HepG2 (cell line): Measurements from ENCODE around the gene CFL1. TPM values are rescaled to one million over a fixed set of nuclear protein-coding genes. Genes with fewer than 3 reads are reported as not detected.

ENCODE experiments used
- DMAP1 ChIP-seq: IDR thresholded peaks from 2 replicates; pipeline ENCODE4 v1.6.1; 2016
- E2F2 ChIP-seq: sonication (generic); formaldehyde crosslinking; IDR thresholded peaks from 2 replicates; pipeline ENCODE4 v1.4.0; 2020; ENCODE audit warnings: missing genetic modification reagents, borderline replicate concordance
- KMT2B ChIP-seq: IDR thresholded peaks from 2 replicates; pipeline ENCODE4 v1.6.1; 2016; ENCODE audit warnings: missing genetic modification reagents, missing compliant biosample characterization
- NFKBIZ ChIP-seq: IDR thresholded peaks from 2 replicates; pipeline ENCODE4 v1.6.1; 2018; ENCODE audit warnings: missing genetic modification reagents, missing compliant biosample characterization
- ONECUT2 ChIP-seq: sonication (generic); formaldehyde crosslinking; IDR thresholded peaks from 2 replicates; pipeline ENCODE4 v1.4.0; 2020; ENCODE audit warnings: missing genetic modification reagents
- PAWR ChIP-seq: sonication (generic); formaldehyde crosslinking; IDR thresholded peaks from 2 replicates; pipeline ENCODE4 v1.4.0; 2020; ENCODE audit warnings: missing genetic modification reagents, mild to moderate bottlenecking, borderline replicate concordance
- SMAD3 ChIP-seq: sonication (generic); formaldehyde crosslinking; IDR thresholded peaks from 2 replicates; pipeline ENCODE4 v1.4.0; 2020; ENCODE audit warnings: missing genetic modification reagents
- TBX2 ChIP-seq: sonication (generic); formaldehyde crosslinking; IDR thresholded peaks from 2 replicates; pipeline ENCODE4 v1.5.0; 2020; ENCODE audit warnings: missing genetic modification reagents, mild to moderate bottlenecking, borderline replicate concordance
- ZBTB49 ChIP-seq: sonication (generic); formaldehyde crosslinking; IDR thresholded peaks from 2 replicates; pipeline ENCODE4 v1.4.0; 2020; ENCODE audit warnings: missing genetic modification reagents, borderline replicate concordance
- ZNF414 ChIP-seq: sonication (generic); formaldehyde crosslinking; IDR thresholded peaks from 2 replicates; pipeline ENCODE4 v1.5.0; 2020; ENCODE audit warnings: missing genetic modification reagents
- ZNF441 ChIP-seq: sonication (generic); formaldehyde crosslinking; IDR thresholded peaks from 2 replicates; pipeline ENCODE4 v1.7.0; 2021; ENCODE audit warnings: missing genetic modification reagents, borderline replicate concordance
- ZNF674 ChIP-seq: sonication (generic); formaldehyde crosslinking; IDR thresholded peaks from 2 replicates; pipeline ENCODE4 v1.5.0; 2020; ENCODE audit warnings: low read depth, mild to moderate bottlenecking, missing genetic modification reagents
- ZNF7 ChIP-seq: IDR thresholded peaks from 2 replicates; pipeline ENCODE4 v1.6.1; 2016; ENCODE audit warnings: missing biosample characterization, missing genetic modification reagents
- polyA plus RNA-seq, 8 experiments: library from polyadenylated mRNA; depleted of rRNA in 3 of 8; stranded (reverse) in 7 of 8; unstranded in 1 of 8; fragments of >200 nt; fragmentation: Illumina TruSeq in 4 of 8; extraction: Trizol in 4 of 8; gene quantifications; 2 replicates each; pipeline versions ENCODE4 v1.2.1 to v1.2.3, GENCODE V29; 2011 to 2016; ENCODE audit warnings: low read depth in 4 of 8, missing spikeins in 1 of 8, mixed read lengths in 1 of 8; ENCODE audit not compliant: insufficient read depth in 1 of 8
- total RNA-seq, 5 experiments: library from RNA; depleted of rRNA; stranded (reverse); fragments of >200 nt; fragmentation: Illumina TruSeq; extraction: Trizol; gene quantifications; 2 replicates each; pipeline ENCODE4 v1.2.3, GENCODE V29; 2016; ENCODE audit warnings: low read depth in 1 of 5
- TF ChIP-seq, protein P1 (sequence below): sonication (generic); formaldehyde crosslinking; IDR thresholded peaks from 2 replicates; pipeline ENCODE4 v1.4.0; 2020; ENCODE audit warnings: missing genetic modification reagents, borderline replicate concordance
- TF ChIP-seq, protein P2 (sequence below): sonication (generic); formaldehyde crosslinking; IDR thresholded peaks from 2 replicates; pipeline ENCODE4 v1.8.1; 2022; ENCODE audit warnings: mild to moderate bottlenecking, missing genetic modification reagents
- TF ChIP-seq, protein P3 (sequence below): sonication (generic); formaldehyde crosslinking; IDR thresholded peaks from 2 replicates; pipeline ENCODE4 v1.5.0; 2020; ENCODE audit warnings: mild to moderate bottlenecking, missing genetic modification reagents, borderline replicate concordance

Gene CFL1
- total and polyA plus RNA-seq, 2 of the 13 experiments (the other 11 are each of a cell fraction or from before 2014, with no cell fraction given): 379 to 383 TPM

- TF ChIP-seq, protein P1, sequence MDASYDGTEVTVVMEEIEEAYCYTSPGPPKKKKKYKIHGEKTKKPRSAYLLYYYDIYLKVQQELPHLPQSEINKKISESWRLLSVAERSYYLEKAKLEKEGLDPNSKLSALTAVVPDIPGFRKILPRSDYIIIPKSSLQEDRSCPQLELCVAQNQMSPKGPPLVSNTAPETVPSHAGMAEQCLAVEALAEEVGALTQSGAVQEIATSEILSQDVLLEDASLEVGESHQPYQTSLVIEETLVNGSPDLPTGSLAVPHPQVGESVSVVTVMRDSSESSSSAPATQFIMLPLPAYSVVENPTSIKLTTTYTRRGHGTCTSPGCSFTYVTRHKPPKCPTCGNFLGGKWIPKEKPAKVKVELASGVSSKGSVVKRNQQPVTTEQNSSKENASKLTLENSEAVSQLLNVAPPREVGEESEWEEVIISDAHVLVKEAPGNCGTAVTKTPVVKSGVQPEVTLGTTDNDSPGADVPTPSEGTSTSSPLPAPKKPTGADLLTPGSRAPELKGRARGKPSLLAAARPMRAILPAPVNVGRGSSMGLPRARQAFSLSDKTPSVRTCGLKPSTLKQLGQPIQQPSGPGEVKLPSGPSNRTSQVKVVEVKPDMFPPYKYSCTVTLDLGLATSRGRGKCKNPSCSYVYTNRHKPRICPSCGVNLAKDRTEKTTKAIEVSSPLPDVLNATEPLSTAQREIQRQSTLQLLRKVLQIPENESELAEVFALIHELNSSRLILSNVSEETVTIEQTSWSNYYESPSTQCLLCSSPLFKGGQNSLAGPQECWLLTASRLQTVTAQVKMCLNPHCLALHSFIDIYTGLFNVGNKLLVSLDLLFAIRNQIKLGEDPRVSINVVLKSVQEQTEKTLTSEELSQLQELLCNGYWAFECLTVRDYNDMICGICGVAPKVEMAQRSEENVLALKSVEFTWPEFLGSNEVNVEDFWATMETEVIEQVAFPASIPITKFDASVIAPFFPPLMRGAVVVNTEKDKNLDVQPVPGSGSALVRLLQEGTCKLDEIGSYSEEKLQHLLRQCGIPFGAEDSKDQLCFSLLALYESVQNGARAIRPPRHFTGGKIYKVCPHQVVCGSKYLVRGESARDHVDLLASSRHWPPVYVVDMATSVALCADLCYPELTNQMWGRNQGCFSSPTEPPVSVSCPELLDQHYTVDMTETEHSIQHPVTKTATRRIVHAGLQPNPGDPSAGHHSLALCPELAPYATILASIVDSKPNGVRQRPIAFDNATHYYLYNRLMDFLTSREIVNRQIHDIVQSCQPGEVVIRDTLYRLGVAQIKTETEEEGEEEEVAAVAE (CRISPR knock-in tag): no peak
- TF ChIP-seq ZNF7 (CRISPR knock-in tag) (no peak), E2F2 (CRISPR knock-in tag) (no peak), ZNF414 (CRISPR knock-in tag) (no peak), NFKBIZ (CRISPR knock-in tag) (no peak), PAWR (CRISPR knock-in tag) (no peak), KMT2B (CRISPR knock-in tag) (no peak), ONECUT2 (no peak), ZBTB49 (CRISPR knock-in tag) (no peak), TBX2 (no peak), DMAP1 (CRISPR knock-in tag) (no peak), ZNF674 (CRISPR knock-in tag) (no peak), SMAD3 (CRISPR knock-in tag) (no peak), ZNF441 (CRISPR knock-in tag) (no peak)
- TF ChIP-seq, protein P2, sequence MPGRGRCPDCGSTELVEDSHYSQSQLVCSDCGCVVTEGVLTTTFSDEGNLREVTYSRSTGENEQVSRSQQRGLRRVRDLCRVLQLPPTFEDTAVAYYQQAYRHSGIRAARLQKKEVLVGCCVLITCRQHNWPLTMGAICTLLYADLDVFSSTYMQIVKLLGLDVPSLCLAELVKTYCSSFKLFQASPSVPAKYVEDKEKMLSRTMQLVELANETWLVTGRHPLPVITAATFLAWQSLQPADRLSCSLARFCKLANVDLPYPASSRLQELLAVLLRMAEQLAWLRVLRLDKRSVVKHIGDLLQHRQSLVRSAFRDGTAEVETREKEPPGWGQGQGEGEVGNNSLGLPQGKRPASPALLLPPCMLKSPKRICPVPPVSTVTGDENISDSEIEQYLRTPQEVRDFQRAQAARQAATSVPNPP: no peak
- TF ChIP-seq, protein P3, sequence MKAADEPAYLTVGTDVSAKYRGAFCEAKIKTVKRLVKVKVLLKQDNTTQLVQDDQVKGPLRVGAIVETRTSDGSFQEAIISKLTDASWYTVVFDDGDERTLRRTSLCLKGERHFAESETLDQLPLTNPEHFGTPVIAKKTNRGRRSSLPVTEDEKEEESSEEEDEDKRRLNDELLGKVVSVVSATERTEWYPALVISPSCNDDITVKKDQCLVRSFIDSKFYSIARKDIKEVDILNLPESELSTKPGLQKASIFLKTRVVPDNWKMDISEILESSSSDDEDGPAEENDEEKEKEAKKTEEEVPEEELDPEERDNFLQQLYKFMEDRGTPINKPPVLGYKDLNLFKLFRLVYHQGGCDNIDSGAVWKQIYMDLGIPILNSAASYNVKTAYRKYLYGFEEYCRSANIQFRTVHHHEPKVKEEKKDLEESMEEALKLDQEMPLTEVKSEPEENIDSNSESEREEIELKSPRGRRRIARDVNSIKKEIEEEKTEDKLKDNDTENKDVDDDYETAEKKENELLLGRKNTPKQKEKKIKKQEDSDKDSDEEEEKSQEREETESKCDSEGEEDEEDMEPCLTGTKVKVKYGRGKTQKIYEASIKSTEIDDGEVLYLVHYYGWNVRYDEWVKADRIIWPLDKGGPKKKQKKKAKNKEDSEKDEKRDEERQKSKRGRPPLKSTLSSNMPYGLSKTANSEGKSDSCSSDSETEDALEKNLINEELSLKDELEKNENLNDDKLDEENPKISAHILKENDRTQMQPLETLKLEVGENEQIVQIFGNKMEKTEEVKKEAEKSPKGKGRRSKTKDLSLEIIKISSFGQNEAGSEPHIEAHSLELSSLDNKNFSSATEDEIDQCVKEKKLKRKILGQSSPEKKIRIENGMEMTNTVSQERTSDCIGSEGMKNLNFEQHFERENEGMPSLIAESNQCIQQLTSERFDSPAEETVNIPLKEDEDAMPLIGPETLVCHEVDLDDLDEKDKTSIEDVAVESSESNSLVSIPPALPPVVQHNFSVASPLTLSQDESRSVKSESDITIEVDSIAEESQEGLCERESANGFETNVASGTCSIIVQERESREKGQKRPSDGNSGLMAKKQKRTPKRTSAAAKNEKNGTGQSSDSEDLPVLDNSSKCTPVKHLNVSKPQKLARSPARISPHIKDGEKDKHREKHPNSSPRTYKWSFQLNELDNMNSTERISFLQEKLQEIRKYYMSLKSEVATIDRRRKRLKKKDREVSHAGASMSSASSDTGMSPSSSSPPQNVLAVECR: no peak
Observed at GRCh38 chr11:65859812-65860277, 1.9 kb upstream of the CFL1 start (continued).
